ENCODE data around the gene SMAD6.

The SMAD6 gene

DNA sequence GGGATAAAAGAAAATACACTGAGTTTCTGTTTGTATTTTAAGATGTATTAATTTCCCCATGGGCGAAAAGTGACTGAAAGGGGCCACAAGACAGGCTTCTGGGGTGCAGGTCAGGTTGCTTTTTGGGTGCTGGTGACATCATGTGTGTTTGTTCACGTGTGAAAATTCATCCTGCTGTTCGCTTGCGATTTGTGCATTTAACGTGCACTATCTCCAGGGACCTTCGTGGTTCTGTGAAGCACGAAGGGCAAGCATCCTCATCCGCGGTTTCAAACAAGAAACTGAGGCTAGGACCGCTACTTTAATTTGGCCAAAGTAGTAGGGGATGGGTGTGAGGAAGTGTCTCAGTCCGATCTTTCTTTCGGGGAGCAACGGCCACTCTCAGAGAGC, 1.6 kb upstream of the SMAD6 start:
- peaks cover 23% of the 10 kb centered on the region for H3K4me1 ChIP-seq (ENCODE audit: insufficient read depth, low read length, poor library complexity, severe bottlenecking)
- peak overlapping the region; percentile 58 for H3K9ac ChIP-seq (ENCODE audit: low read depth, low read length, poor library complexity, severe bottlenecking)
- peak overlapping the region; percentile 88 for H2AFZ ChIP-seq (ENCODE audit: low read length)
- no peaks in the 10 kb centered on the region for H3F3A ChIP-seq (ENCODE audit: low read depth)
- no peaks in the 10 kb centered on the region for H3K9me2 ChIP-seq (replicated peaks; ENCODE audit: low read depth, low read length)
- H3K79me2 ChIP-seq (ENCODE audit: insufficient read depth, low read length), result peaks cover 8% of the 10 kb centered on the region; the same call in 1 of the 2 replicates
- H3K36me3 ChIP-seq (ENCODE audit: insufficient read depth, low read length), result no peaks in the 10 kb centered on the region
- H4K20me1 ChIP-seq (ENCODE audit: insufficient read depth, low read length, poor library complexity, severe bottlenecking), result peaks cover 12% of the 10 kb centered on the region
- TF ChIP-seq EZH2phosphoT487 (IDR thresholded peaks at IDR 0.05; ENCODE audit: borderline replicate concordance), result no peak
- TF ChIP-seq CTCF (conservative IDR thresholded peaks at IDR 0.05; ENCODE audit: low read length), result no peak
- peak overlapping the region; percentile 81 for H3K4me3 ChIP-seq (ENCODE audit: low read length, poor library complexity, severe bottlenecking)
- H3K27me3 ChIP-seq (ENCODE audit: insufficient read depth, low read length, poor library complexity, severe bottlenecking), result peaks cover 24% of the 10 kb centered on the region
- peak overlapping the region; percentile 84 for H3K4me2 ChIP-seq (ENCODE audit: low read depth, low read length, poor library complexity, severe bottlenecking)
- H3K9me3 ChIP-seq (ENCODE audit: insufficient read depth, low read depth, low read length), result no peaks in the 10 kb centered on the region

- peak overlapping the region; percentile 81 for H3K4me3 ChIP-seq (ENCODE audit: low read length, poor library complexity, severe bottlenecking)
- H3K9me2 ChIP-seq (replicated peaks; ENCODE audit: low read depth, low read length), result no peaks in the 10 kb centered on the region
- TF ChIP-seq EZH2phosphoT487 (IDR thresholded peaks at IDR 0.05; ENCODE audit: borderline replicate concordance) (no peak), CTCF (conservative IDR thresholded peaks at IDR 0.05; ENCODE audit: low read length) (no peak)
- H3K9me3 ChIP-seq (ENCODE audit: insufficient read depth, low read depth, low read length), result no peaks in the 10 kb centered on the region
- H3F3A ChIP-seq (ENCODE audit: low read depth), result no peaks in the 10 kb centered on the region
- peaks cover 12% of the 10 kb centered on the region for H4K20me1 ChIP-seq (ENCODE audit: insufficient read depth, low read length, poor library complexity, severe bottlenecking)
- H3K27me3 ChIP-seq (ENCODE audit: insufficient read depth, low read length, poor library complexity, severe bottlenecking), result peaks cover 24% of the 10 kb centered on the region
- H2AFZ ChIP-seq (ENCODE audit: low read length), result peak overlapping the region; percentile 90
- H3K4me2 ChIP-seq (ENCODE audit: low read depth, low read length, poor library complexity, severe bottlenecking), result peak overlapping the region; percentile 91
- peak overlapping the region; percentile 80 for H3K9ac ChIP-seq (ENCODE audit: low read depth, low read length, poor library complexity, severe bottlenecking)
- peaks cover 23% of the 10 kb centered on the region for H3K4me1 ChIP-seq (ENCODE audit: insufficient read depth, low read length, poor library complexity, severe bottlenecking)
- H3K36me3 ChIP-seq (ENCODE audit: insufficient read depth, low read length), result no peaks in the 10 kb centered on the region
- peaks cover 8% of the 10 kb centered on the region; the same call in 1 of the 2 replicates for H3K79me2 ChIP-seq (ENCODE audit: insufficient read depth, low read length)
Observed at GRCh38 chr15:66700802-66701421, 1.1 kb upstream of the SMAD6 start.

GRCh38 chr15:66701422-66702034, 508 bp upstream of the SMAD6 start:
- TF ChIP-seq CTCF (conservative IDR thresholded peaks at IDR 0.05; ENCODE audit: low read length), result no peak
- no peak for TF ChIP-seq EZH2phosphoT487 (IDR thresholded peaks at IDR 0.05; ENCODE audit: borderline replicate concordance)
- Histone ChIP-seq H3F3A (ENCODE audit: low read depth) (no peaks in the 10 kb centered on the region), H3K36me3 (ENCODE audit: insufficient read depth, low read length) (no peaks in the 10 kb centered on the region), H4K20me1 (ENCODE audit: insufficient read depth, low read length, poor library complexity, severe bottlenecking) (peaks cover 12% of the 10 kb centered on the region), H3K4me3 (ENCODE audit: low read length, poor library complexity, severe bottlenecking) (peak overlapping the region; percentile 81), H3K9me2 (replicated peaks; ENCODE audit: low read depth, low read length) (no peaks in the 10 kb centered on the region), H2AFZ (ENCODE audit: low read length) (peak overlapping the region; percentile 90), H3K27me3 (ENCODE audit: insufficient read depth, low read length, poor library complexity, severe bottlenecking) (peaks cover 24% of the 10 kb centered on the region), H3K4me1 (ENCODE audit: insufficient read depth, low read length, poor library complexity, severe bottlenecking) (peaks cover 23% of the 10 kb centered on the region), H3K4me2 (ENCODE audit: low read depth, low read length, poor library complexity, severe bottlenecking) (peak overlapping the region; percentile 91), H3K9ac (ENCODE audit: low read depth, low read length, poor library complexity, severe bottlenecking) (peak overlapping the region; percentile 80), H3K9me3 (ENCODE audit: insufficient read depth, low read depth, low read length) (no peaks in the 10 kb centered on the region), H3K79me2 (ENCODE audit: insufficient read depth, low read length) (peaks cover 8% of the 10 kb centered on the region; the same call in 1 of the 2 replicates)
